Measurements from ENCODE around the gene TOP2A. TPM values are rescaled to one million over a fixed set of nuclear protein-coding genes. Genes with fewer than 3 reads are reported as not detected.
A peak's percentile ranks its signal among the peaks of the same experiment; 100 is the strongest.

TOP2A gene
- total RNA-seq, 1 donor from 2014 or later, result 27.8 TPM

- Mint-ChIP-seq H3K27me3 (ENCODE audit: low read depth) (no peaks in the 10 kb centered on the region), H3K4me1 (ENCODE audit: low read depth) (peaks cover 34% of the 10 kb centered on the region), H3K27ac (ENCODE audit: unreplicated experiment) (peak overlapping the region; percentile 49), H3K9me3 (ENCODE audit: low read depth) (no peaks in the 10 kb centered on the region), H3K36me3 (ENCODE audit: low read depth) (no peaks in the 10 kb centered on the region), H3K4me3 (ENCODE audit: unreplicated experiment) (no peak overlapping the region)
- no peak for DNase-seq (ENCODE audit: low spot score)
- TF ChIP-seq CTCF (IDR thresholded peaks at IDR 0.05), result no peak
Measured at GRCh38 chr17:40463122-40463550, 45.4 kb upstream of the TOP2A start.

- peak overlapping the region; percentile 32 for H3K27ac Mint-ChIP-seq (ENCODE audit: unreplicated experiment)
- H3K27me3 Mint-ChIP-seq (ENCODE audit: low read depth), result no peaks in the 10 kb centered on the region
- H3K36me3 Mint-ChIP-seq (ENCODE audit: low read depth), result peaks cover 2% of the 10 kb centered on the region
- peaks cover 40% of the 10 kb centered on the region for H3K4me1 Mint-ChIP-seq (ENCODE audit: low read depth)
- no peak for TF ChIP-seq CTCF (IDR thresholded peaks at IDR 0.05)
- no peaks in the 10 kb centered on the region for H3K9me3 Mint-ChIP-seq (ENCODE audit: low read depth)
- no peak for DNase-seq (ENCODE audit: low spot score)
- no peak overlapping the region for H3K4me3 Mint-ChIP-seq (ENCODE audit: unreplicated experiment)
Measured at GRCh38 chr17:40462343-40463121, 44.8 kb upstream of the TOP2A start.

- DNase-seq (ENCODE audit: low spot score), result no peak
- Mint-ChIP-seq H3K4me3 (ENCODE audit: unreplicated experiment) (no peak overlapping the region), H3K27ac (ENCODE audit: unreplicated experiment) (no peak overlapping the region), H3K36me3 (ENCODE audit: low read depth) (peaks cover 5% of the 10 kb centered on the region), H3K4me1 (ENCODE audit: low read depth) (peaks cover 47% of the 10 kb centered on the region), H3K27me3 (ENCODE audit: low read depth) (no peaks in the 10 kb centered on the region), H3K9me3 (ENCODE audit: low read depth) (no peaks in the 10 kb centered on the region)
- no peak for TF ChIP-seq CTCF (IDR thresholded peaks at IDR 0.05)
Measured at GRCh38 chr17:40461732-40462342, 44.1 kb upstream of the TOP2A start.

- H3K27ac Mint-ChIP-seq (ENCODE audit: unreplicated experiment), result no peak overlapping the region
- peaks cover 8% of the 10 kb centered on the region for H3K36me3 Mint-ChIP-seq (ENCODE audit: low read depth)
- DNase-seq (ENCODE audit: low spot score), result no peak
- H3K27me3 Mint-ChIP-seq (ENCODE audit: low read depth), result no peaks in the 10 kb centered on the region
- peaks cover 51% of the 10 kb centered on the region for H3K4me1 Mint-ChIP-seq (ENCODE audit: low read depth)
- TF ChIP-seq CTCF (IDR thresholded peaks at IDR 0.05), result no peak
- no peak overlapping the region for H3K4me3 Mint-ChIP-seq (ENCODE audit: unreplicated experiment)
- H3K9me3 Mint-ChIP-seq (ENCODE audit: low read depth), result no peaks in the 10 kb centered on the region
Measured at GRCh38 chr17:40460968-40461731, 43.5 kb upstream of the TOP2A start.

GRCh38 chr17:40460604-40460967, 42.9 kb upstream of the TOP2A start:
- peaks cover 14% of the 10 kb centered on the region for H3K36me3 Mint-ChIP-seq (ENCODE audit: low read depth)
- peaks cover 56% of the 10 kb centered on the region for H3K4me1 Mint-ChIP-seq (ENCODE audit: low read depth)
- no peaks in the 10 kb centered on the region for H3K27me3 Mint-ChIP-seq (ENCODE audit: low read depth)
- H3K9me3 Mint-ChIP-seq (ENCODE audit: low read depth), result no peaks in the 10 kb centered on the region
- TF ChIP-seq CTCF (IDR thresholded peaks at IDR 0.05), result no peak
- no peak overlapping the region for H3K27ac Mint-ChIP-seq (ENCODE audit: unreplicated experiment)
- no peak for DNase-seq (ENCODE audit: low spot score)
- H3K4me3 Mint-ChIP-seq (ENCODE audit: unreplicated experiment), result no peak overlapping the region

All from chondrocyte (in vitro differentiated cells).